ENCODE results near the gene GMPPB.

GRCh38 chr3:49674497-49674983 lies 49.2 kb downstream of the GMPPB start:
- TF ChIP-seq CTCF (IDR thresholded peaks at IDR 0.05; ENCODE audit: low read depth, low read length, missing input control) (no peak), GABPA (IDR thresholded peaks at IDR 0.05 in 1 of 2, conservative IDR thresholded peaks at IDR 0.05 in 1 of 2) (no peak), ZBTB33 (IDR thresholded peaks at IDR 0.05) (no peak), RAD21 (IDR thresholded peaks at IDR 0.05) (no peak), MAX (IDR thresholded peaks at IDR 0.05) (no peak), JUND (IDR thresholded peaks at IDR 0.05) (no peak), YY1 (IDR thresholded peaks at IDR 0.05) (no peak), ATF3 (IDR thresholded peaks at IDR 0.05) (no peak), RXRA (IDR thresholded peaks at IDR 0.05) (no peak), TAF1 (conservative IDR thresholded peaks at IDR 0.05) (no peak)

Data from liver (tissue), 3 donors.